ENCODE results near the gene LAPTM4A.
"Not testable (repeated sequence)": the region's sequence is repeated elsewhere in the genome, so short reads cannot be mapped to it uniquely, and the experiment has no call there.

DNA sequence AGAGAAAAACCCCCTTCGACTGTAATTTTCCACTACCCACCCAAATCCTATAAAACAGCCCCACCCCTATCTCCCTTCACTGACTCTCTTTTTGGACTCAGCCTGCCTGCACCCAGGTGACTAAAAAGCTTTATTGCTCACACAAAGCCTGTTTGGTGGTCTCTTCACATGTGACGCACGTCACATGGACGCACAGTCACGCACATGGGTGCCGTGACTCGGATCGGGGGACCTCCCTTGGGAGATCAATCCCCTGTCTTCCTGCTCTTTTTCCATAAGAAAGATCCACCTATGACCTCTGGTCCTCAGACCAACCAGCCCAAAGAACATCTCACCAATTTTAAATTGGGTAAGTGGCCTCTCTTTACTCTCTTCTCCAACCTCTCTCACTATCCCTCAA lies 31.4 kb upstream of the LAPTM4A start:
- TF ChIP-seq, protein P1, sequence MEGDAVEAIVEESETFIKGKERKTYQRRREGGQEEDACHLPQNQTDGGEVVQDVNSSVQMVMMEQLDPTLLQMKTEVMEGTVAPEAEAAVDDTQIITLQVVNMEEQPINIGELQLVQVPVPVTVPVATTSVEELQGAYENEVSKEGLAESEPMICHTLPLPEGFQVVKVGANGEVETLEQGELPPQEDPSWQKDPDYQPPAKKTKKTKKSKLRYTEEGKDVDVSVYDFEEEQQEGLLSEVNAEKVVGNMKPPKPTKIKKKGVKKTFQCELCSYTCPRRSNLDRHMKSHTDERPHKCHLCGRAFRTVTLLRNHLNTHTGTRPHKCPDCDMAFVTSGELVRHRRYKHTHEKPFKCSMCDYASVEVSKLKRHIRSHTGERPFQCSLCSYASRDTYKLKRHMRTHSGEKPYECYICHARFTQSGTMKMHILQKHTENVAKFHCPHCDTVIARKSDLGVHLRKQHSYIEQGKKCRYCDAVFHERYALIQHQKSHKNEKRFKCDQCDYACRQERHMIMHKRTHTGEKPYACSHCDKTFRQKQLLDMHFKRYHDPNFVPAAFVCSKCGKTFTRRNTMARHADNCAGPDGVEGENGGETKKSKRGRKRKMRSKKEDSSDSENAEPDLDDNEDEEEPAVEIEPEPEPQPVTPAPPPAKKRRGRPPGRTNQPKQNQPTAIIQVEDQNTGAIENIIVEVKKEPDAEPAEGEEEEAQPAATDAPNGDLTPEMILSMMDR (IDR thresholded peaks at IDR 0.05; ENCODE audit: insufficient read depth, low read depth, low read length): not testable (repeated sequence)
- TF ChIP-seq EZH2 (IDR thresholded peaks at IDR 0.05; ENCODE audit: insufficient read depth, low read length): not testable (repeated sequence)
